Panc1 (cell line): ENCODE results near the gene IGSF5. TPM values are rescaled to one million over a fixed set of nuclear protein-coding genes. Genes with fewer than 3 reads are reported as not detected.

Experiments
- ATAC-seq: fragments of 200-7000 bp; cut with Tn5 transposase; 2 replicates; pipeline ENCODE4 v1.9.1; 2020; ENCODE audit warnings: mild to moderate bottlenecking, moderate library complexity
- BruUV-seq: library from RNA; stranded (reverse); fragments of 400-500 nt; replicated peaks from 2 replicates; lab custom pipeline; 2021; lab: Mats Ljungman, UMichigan
- CTCF ChIA-PET: fragments of 300-600 bp; sonication (Branson Sonifier 250); formaldehyde crosslinking; loops from one replicate; lab custom pipeline; 2022; ENCODE audit warnings: antibody characterized with exemption; lab: Charles Lee
- POLR2A ChIA-PET: fragments of 300-600 bp; sonication (Branson Sonifier 250); formaldehyde crosslinking; loops from one replicate; lab custom pipeline; 2022; ENCODE audit warnings: antibody characterized with exemption; lab: Charles Lee
- DNase-seq: peaks from one replicate; pipeline ENCODE4 v3.0.0-alpha.2; 2010; ENCODE audit warnings: low read depth, low spot score
- H3K27ac ChIP-seq: 2 replicates; pipeline ENCODE4 v1.5.1; 2011; ENCODE audit warnings: mild to moderate bottlenecking, low read length, inconsistent platforms
- H3K27me3 ChIP-seq: fragments of 200-500 bp; sonication (Bioruptor generic); 2 replicates; pipeline ENCODE4 v1.6.0; 2014; ENCODE audit warnings: low read length, inconsistent platforms; ENCODE audit not compliant: control insufficient read depth, insufficient read depth
- H3K36me3 ChIP-seq: fragments of 200-500 bp; sonication (Bioruptor generic); 2 replicates; pipeline ENCODE4 v1.5.1; 2014; ENCODE audit warnings: inconsistent platforms, mild to moderate bottlenecking, low read length, moderate library complexity; ENCODE audit not compliant: control insufficient read depth, insufficient read depth
- H3K4me1 ChIP-seq: 2 replicates; pipeline ENCODE4 v1.5.1; 2011; ENCODE audit warnings: inconsistent platforms, mild to moderate bottlenecking, low read length, moderate library complexity; ENCODE audit not compliant: control insufficient read depth, insufficient read depth
- H3K4me3 ChIP-seq, 2 experiments: 2 replicates each; pipeline ENCODE4 v1.5.1; 2011 to 2012; ENCODE audit warnings: low read depth in 2 of 2, low read length in 2 of 2, mild to moderate bottlenecking in 2 of 2, inconsistent platforms in 1 of 2, moderate library complexity in 1 of 2
- H3K9me3 ChIP-seq: fragments of 200-500 bp; sonication (Bioruptor generic); 2 replicates; pipeline ENCODE4 v1.5.1; 2014; ENCODE audit warnings: low read depth, mild to moderate bottlenecking, inconsistent platforms, low read length, moderate library complexity; ENCODE audit not compliant: control insufficient read depth, insufficient read depth
- POLR2AphosphoS5 ChIP-seq: IDR thresholded peaks from 2 replicates; pipeline ENCODE4 v1.6.1; 2012; ENCODE audit warnings: mild to moderate bottlenecking, low read depth, low read length, moderate library complexity
- SIN3A ChIP-seq: IDR thresholded peaks from 2 replicates; pipeline ENCODE4 v1.6.1; 2012; ENCODE audit warnings: low read depth, mild to moderate bottlenecking, low read length, moderate library complexity, borderline replicate concordance; ENCODE audit not compliant: insufficient read depth
- TCF7L2 ChIP-seq: IDR thresholded peaks from 2 replicates; pipeline ENCODE4 v1.6.1; 2011; ENCODE audit warnings: mild to moderate bottlenecking, low read depth, low read length, inconsistent platforms
- in situ Hi-C: cut with HindIII; loops from 2 replicates; pipeline ENCODE4 v1.10.0; 2016; ENCODE audit warnings: low sequenced_read_pairs, low pct_unique_long_range_greater_than_20kb
- intact Hi-C: fragments of 100-400 bp; cut with micrococcal nuclease; formaldehyde crosslinking; loops from one replicate; pipeline ENCODE4 v1.10.0; 2022; ENCODE audit not compliant: unreplicated experiment
- total RNA-seq: library from RNA; stranded (reverse); gene quantifications from one replicate; pipeline ENCODE4 v1.2.1, GENCODE V29; 2021; ENCODE audit not compliant: unreplicated experiment
- TF ChIP-seq, protein P1 (sequence below), 2 experiments: IDR thresholded peaks; 2 replicates each; pipeline ENCODE4 v1.6.1; 2011 to 2012; ENCODE audit warnings: low read depth in 2 of 2, control low read depth in 1 of 2, low read length in 1 of 2, mild to moderate bottlenecking in 1 of 2, moderate library complexity in 1 of 2; ENCODE audit not compliant: insufficient read depth in 1 of 2
- TF ChIP-seq, protein P2 (sequence below): fragments of 450-650 bp; IDR thresholded peaks from 2 replicates; pipeline ENCODE4 v1.5.1; 2017; ENCODE audit warnings: mild to moderate bottlenecking

IGSF5 gene
- total RNA-seq, 1 experiment from 2014 or later = not detected

DNA sequence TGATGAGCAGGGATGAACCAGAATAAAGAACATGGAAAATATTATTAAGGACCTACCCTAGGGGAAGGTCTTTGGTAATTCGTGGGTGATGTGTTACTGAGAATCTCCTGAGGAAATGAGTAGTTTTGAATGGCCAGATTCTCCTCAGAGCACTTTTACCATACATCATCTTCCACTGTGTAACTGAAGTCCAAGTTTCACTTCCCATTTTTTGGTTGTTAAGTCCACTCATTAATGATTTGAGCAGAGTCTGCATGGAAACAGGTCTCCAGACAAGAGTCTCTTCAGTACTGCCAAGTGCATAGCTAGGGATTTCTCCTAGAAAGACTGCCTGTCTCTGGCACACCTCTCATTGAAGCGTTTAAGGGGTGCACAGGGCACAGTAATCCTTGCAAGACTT lies 73.6 kb downstream of the IGSF5 start:
- ATAC-seq (no peak), DNase-seq (no peak)
- BruUV-seq = no TSS peak
- Histone ChIP-seq H3K9me3 (no peaks in the 10 kb centered on the region), H3K4me3 (no peak overlapping the region), H3K27ac (no peak overlapping the region), H3K4me1 (no peaks in the 10 kb centered on the region), H3K27me3 (no peaks in the 10 kb centered on the region; the same call in 1 of the 2 replicates), H3K36me3 (no peaks in the 10 kb centered on the region)
- TF ChIP-seq, protein P1, sequence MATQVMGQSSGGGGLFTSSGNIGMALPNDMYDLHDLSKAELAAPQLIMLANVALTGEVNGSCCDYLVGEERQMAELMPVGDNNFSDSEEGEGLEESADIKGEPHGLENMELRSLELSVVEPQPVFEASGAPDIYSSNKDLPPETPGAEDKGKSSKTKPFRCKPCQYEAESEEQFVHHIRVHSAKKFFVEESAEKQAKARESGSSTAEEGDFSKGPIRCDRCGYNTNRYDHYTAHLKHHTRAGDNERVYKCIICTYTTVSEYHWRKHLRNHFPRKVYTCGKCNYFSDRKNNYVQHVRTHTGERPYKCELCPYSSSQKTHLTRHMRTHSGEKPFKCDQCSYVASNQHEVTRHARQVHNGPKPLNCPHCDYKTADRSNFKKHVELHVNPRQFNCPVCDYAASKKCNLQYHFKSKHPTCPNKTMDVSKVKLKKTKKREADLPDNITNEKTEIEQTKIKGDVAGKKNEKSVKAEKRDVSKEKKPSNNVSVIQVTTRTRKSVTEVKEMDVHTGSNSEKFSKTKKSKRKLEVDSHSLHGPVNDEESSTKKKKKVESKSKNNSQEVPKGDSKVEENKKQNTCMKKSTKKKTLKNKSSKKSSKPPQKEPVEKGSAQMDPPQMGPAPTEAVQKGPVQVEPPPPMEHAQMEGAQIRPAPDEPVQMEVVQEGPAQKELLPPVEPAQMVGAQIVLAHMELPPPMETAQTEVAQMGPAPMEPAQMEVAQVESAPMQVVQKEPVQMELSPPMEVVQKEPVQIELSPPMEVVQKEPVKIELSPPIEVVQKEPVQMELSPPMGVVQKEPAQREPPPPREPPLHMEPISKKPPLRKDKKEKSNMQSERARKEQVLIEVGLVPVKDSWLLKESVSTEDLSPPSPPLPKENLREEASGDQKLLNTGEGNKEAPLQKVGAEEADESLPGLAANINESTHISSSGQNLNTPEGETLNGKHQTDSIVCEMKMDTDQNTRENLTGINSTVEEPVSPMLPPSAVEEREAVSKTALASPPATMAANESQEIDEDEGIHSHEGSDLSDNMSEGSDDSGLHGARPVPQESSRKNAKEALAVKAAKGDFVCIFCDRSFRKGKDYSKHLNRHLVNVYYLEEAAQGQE (IDR thresholded peaks at IDR 0.05; ENCODE audit: insufficient read depth in 1 of 2, low read depth in 2 of 2, low read length in 1 of 2) = no peak
- TF ChIP-seq TCF7L2 (no peak), SIN3A (no peak), POLR2AphosphoS5 (no peak)
- TF ChIP-seq, protein P2, sequence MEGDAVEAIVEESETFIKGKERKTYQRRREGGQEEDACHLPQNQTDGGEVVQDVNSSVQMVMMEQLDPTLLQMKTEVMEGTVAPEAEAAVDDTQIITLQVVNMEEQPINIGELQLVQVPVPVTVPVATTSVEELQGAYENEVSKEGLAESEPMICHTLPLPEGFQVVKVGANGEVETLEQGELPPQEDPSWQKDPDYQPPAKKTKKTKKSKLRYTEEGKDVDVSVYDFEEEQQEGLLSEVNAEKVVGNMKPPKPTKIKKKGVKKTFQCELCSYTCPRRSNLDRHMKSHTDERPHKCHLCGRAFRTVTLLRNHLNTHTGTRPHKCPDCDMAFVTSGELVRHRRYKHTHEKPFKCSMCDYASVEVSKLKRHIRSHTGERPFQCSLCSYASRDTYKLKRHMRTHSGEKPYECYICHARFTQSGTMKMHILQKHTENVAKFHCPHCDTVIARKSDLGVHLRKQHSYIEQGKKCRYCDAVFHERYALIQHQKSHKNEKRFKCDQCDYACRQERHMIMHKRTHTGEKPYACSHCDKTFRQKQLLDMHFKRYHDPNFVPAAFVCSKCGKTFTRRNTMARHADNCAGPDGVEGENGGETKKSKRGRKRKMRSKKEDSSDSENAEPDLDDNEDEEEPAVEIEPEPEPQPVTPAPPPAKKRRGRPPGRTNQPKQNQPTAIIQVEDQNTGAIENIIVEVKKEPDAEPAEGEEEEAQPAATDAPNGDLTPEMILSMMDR = no peak
- POLR2A ChIA-PET = no interaction called here
- CTCF ChIA-PET = no interaction called here
- intact Hi-C loops (no loop called here), in situ Hi-C loops (no loop called here)

DNA sequence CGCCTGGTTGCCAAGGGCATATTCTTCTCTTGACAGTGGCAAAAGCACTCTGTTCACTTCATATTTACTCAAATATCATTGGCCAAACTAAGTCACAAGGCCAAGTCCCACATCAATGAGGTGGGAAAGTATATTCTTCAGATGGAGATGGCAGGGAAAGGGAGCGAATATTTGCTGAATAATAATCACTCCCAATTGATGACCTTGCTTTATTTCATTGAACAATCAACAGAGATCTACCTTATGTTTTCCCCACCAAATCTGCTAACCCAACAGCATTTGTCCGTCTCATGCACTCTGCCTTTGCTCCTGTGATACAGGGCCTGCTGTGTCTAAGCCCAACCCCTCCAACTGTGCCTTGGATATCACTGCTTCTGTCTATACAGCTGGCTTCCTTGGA lies 77.1 kb downstream of the IGSF5 start:
- ATAC-seq (no peak), DNase-seq (no peak)
- Histone ChIP-seq H3K27ac (no peak overlapping the region), H3K27me3 (no peaks in the 10 kb centered on the region; the same call in 1 of the 2 replicates), H3K4me3 (no peak overlapping the region), H3K4me1 (no peaks in the 10 kb centered on the region), H3K9me3 (no peaks in the 10 kb centered on the region), H3K36me3 (no peaks in the 10 kb centered on the region)
- no peak for TF ChIP-seq SIN3A
- TF ChIP-seq, protein P2 = no peak
- no peak for TF ChIP-seq TCF7L2
- no peak for TF ChIP-seq POLR2AphosphoS5
- TF ChIP-seq, protein P1 (IDR thresholded peaks at IDR 0.05; ENCODE audit: insufficient read depth in 1 of 2, low read depth in 2 of 2, low read length in 1 of 2) = no peak
- in situ Hi-C loops = no loop called here
- no TSS peak for BruUV-seq
- ChIA-PET POLR2A (no interaction called here), CTCF (no interaction called here)
- intact Hi-C loops = no loop called here
